ENCODE data around the gene IFNA13.
"Not testable (repeated sequence)": the region's sequence is repeated elsewhere in the genome, so short reads cannot be mapped to it uniquely, and the experiment has no call there.

Gene IFNA13

GRCh38 chr9:21367957-21368356 is at the start of gene IFNA13:
Gene IFNA13 (minus strand): TSS chr9:21368057. CDS start chr9:21368010, 47 bp downstream.
- no peak for DNase-seq

- DNase-seq = no peak
Observed at GRCh38 chr9:21415493-21416267, 47.8 kb upstream of the IFNA13 start.

GRCh38 chr9:21414220-21414940 is 46.5 kb upstream of the IFNA13 start:
- DNase-seq = no peak

- DNase-seq = peak; percentile 11
Observed at GRCh38 chr9:21413624-21414023, 45.8 kb upstream of the IFNA13 start.

GRCh38 chr9:21413151-21413550 is 45.3 kb upstream of the IFNA13 start:
- no peak for DNase-seq

- no peak for DNase-seq
Observed at GRCh38 chr9:21412107-21412506, 44.2 kb upstream of the IFNA13 start.

GRCh38 chr9:21408817-21409216 is 41.0 kb upstream of the IFNA13 start, which contains the start of gene IFNA8:
Gene IFNA8 (plus strand): TSS chr9:21409117. CDS start chr9:21409177, 60 bp downstream.
- DNase-seq = no peak

- DNase-seq = no peak
Observed at GRCh38 chr9:21404146-21404545, 36.3 kb upstream of the IFNA13 start.

GRCh38 chr9:21402386-21403251 is 34.8 kb upstream of the IFNA13 start:
- DNase-seq = no peak

- DNase-seq = no peak
Observed at GRCh38 chr9:21399956-21400355, 32.1 kb upstream of the IFNA13 start.

GRCh38 chr9:21398955-21399489 is 31.2 kb upstream of the IFNA13 start:
- DNase-seq = no peak

GRCh38 chr9:21395778-21396717 is 28.2 kb upstream of the IFNA13 start:
- peak; percentile 61 for DNase-seq

- DNase-seq = peak; percentile 14
Observed at GRCh38 chr9:21392270-21392669, 24.4 kb upstream of the IFNA13 start.

- no peak for DNase-seq
Observed at GRCh38 chr9:21385131-21385670, 17.3 kb upstream of the IFNA13 start, which contains the start of gene IFNA2. Gene IFNA2 (minus strand): TSS chr9:21385398. CDS start chr9:21385329, 69 bp downstream.

GRCh38 chr9:21383627-21384026 is 15.8 kb upstream of the IFNA13 start:
- no peak for DNase-seq

- peak; percentile 37 for DNase-seq
Observed at GRCh38 chr9:21381448-21382339, 13.8 kb upstream of the IFNA13 start.

GRCh38 chr9:21371467-21371866 is 3.6 kb upstream of the IFNA13 start:
- DNase-seq = not testable (repeated sequence)

GRCh38 chr9:21367169-21367568 is 688 bp downstream of the IFNA13 start:
- DNase-seq = not testable (repeated sequence)

- no peak for DNase-seq
Observed at GRCh38 chr9:21362287-21362686, 5.6 kb downstream of the IFNA13 start.
